WTC11 (cell line): ENCODE data around the gene CHST3.

ENCODE experiments used
- ATF2 ChIP-seq: sonication (generic); formaldehyde crosslinking; IDR thresholded peaks from 2 replicates; pipeline ENCODE4 v1.8.1; 2022; ENCODE audit warnings: low read depth, missing genetic modification reagents, borderline replicate concordance
- CTCF ChIP-seq: fragments of 200-600 bp; IDR thresholded peaks from 2 replicates; pipeline ENCODE4 v1.8.0; 2022; ENCODE audit warnings: antibody characterized with exemption
- NFYB ChIP-seq: sonication (generic); formaldehyde crosslinking; conservative IDR thresholded peaks from 2 replicates; pipeline ENCODE4 v1.8.0; 2022; ENCODE audit warnings: low read depth, missing genetic modification reagents
- ZBTB43 ChIP-seq: sonication (generic); formaldehyde crosslinking; IDR thresholded peaks from 2 replicates; pipeline ENCODE4 v1.8.1; 2023; ENCODE audit warnings: mild to moderate bottlenecking, missing genetic modification reagents

GRCh38 chr10:72044417-72045041, 80.3 kb downstream of the CHST3 start:
- TF ChIP-seq CTCF (no peak), ATF2 (CRISPR knock-in tag) (no peak), NFYB (no peak), ZBTB43 (no peak)
